Left cardiac atrium (tissue), 4 donors: ENCODE measurements around the gene PARS2. TPM values are rescaled to one million over a fixed set of nuclear protein-coding genes. Genes with fewer than 3 reads are reported as not detected.

Experiments used
- ATAC-seq, 2 donors: fragments of 200-7000 bp; cut with Tn5 transposase; one replicate each; pipeline ENCODE4 v1.9.1; 2020; ENCODE audit warnings: mild to moderate bottlenecking in 2 of 2, moderate library complexity in 2 of 2
- DNase-seq: peaks from one replicate; pipeline ENCODE4 v3.0.0-alpha.2; 2020
- intact Hi-C, 2 donors: fragments of 100-400 bp; cut with DNase I; formaldehyde crosslinking; loops; one replicate each; pipeline versions ENCODE4 v1.14.1 to v1.15.1; 2022 to 2023
- long read RNA-seq: library from polyadenylated mRNA; unstranded; transcript quantifications from one replicate; pipeline ENCODE4 v2.0.0, GENCODE V29; 2021
- total RNA-seq, 2 donors: library from RNA; stranded (reverse); fragmentation: NEBNext Ultra II Directional; extraction: Animal tissue kit (Norgen Biotek cat#: 25700); gene quantifications; one replicate each; pipeline ENCODE4 v1.2.1, GENCODE V29; 2021
- donor health status: DM: no; HTN: yes; CAD: no.
- donor health status: DM: no; HTN: yes; CAD: no; lungs with severe emphysema.
- donor health status: DM: yes; HTN: yes; CAD: no.
- donor health status: Dilated cardiomyopathy.

The PARS2 gene
- total RNA-seq, result 1 to 10 TPM; 2.9 to 3.3 TPM
- long read RNA-seq, transcript PARS2-201 (2 exons, 2,347 nt), result major isoform, 5 of 7 reads
- long read RNA-seq, partial matches to known transcripts, result 0 of 7 reads
- long read RNA-seq, other reads (novel, unspliced or antisense), result 2 of 7 reads

GRCh38 chr1:54764133-54764921 lies at the start of gene PARS2:
Gene PARS2, minus strand, starts transcription at chr1:54764523. Its CDS starts 5,362 bp downstream, at chr1:54759161.
- ATAC-seq, result peak; percentile 99
- peak; percentile 98 for DNase-seq
- intact Hi-C loops, result loop anchor here in 1 of 2 donors (5.0 kb wide), 1 partner anchor 47 kb away; the partner anchor contains the start of gene TTC4

- ATAC-seq (no peak), DNase-seq (no peak)
- intact Hi-C loops, result no loop called here
Measured at GRCh38 chr1:54814126-54814498, 49.8 kb upstream of the PARS2 start.

GRCh38 chr1:54813485-54814125 lies 49.3 kb upstream of the PARS2 start:
- DNase-seq, result no peak
- no peak for ATAC-seq
- intact Hi-C loops, result no loop called here

GRCh38 chr1:54812801-54813484 lies 48.6 kb upstream of the PARS2 start:
- intact Hi-C loops, result no loop called here
- no peak for ATAC-seq
- no peak for DNase-seq

GRCh38 chr1:54811739-54812655 lies 47.7 kb upstream of the PARS2 start:
- intact Hi-C loops, result no loop called here
- DNase-seq (no peak), ATAC-seq (no peak)

GRCh38 chr1:54811066-54811465 lies 46.7 kb upstream of the PARS2 start:
- no peak for DNase-seq
- intact Hi-C loops, result no loop called here
- ATAC-seq, result no peak

GRCh38 chr1:54810153-54810942 lies 46.0 kb upstream of the PARS2 start:
- peak; percentile 59 for DNase-seq
- peak; percentile 89 for ATAC-seq
- intact Hi-C loops, result no loop called here

GRCh38 chr1:54809496-54810074 lies 45.3 kb upstream of the PARS2 start:
- ATAC-seq (no peak), DNase-seq (no peak)
- intact Hi-C loops, result loop anchor here (10.0 kb wide), 2 partner anchors 735 to 935 kb away; no protein-coding TSS in a partner anchor

GRCh38 chr1:54808443-54809207 lies 44.3 kb upstream of the PARS2 start:
- DNase-seq (no peak), ATAC-seq (no peak)
- intact Hi-C loops, result loop anchor here (10.0 kb wide), 2 partner anchors 734 to 934 kb away; no protein-coding TSS in a partner anchor

GRCh38 chr1:54807756-54808155 lies 43.4 kb upstream of the PARS2 start:
- ATAC-seq, result no peak
- intact Hi-C loops, result loop anchor here (10.0 kb wide), 2 partner anchors 733 to 933 kb away; no protein-coding TSS in a partner anchor
- no peak for DNase-seq

- ATAC-seq, result no peak
- DNase-seq, result no peak
- intact Hi-C loops, result loop anchor here (10.0 kb wide), 2 partner anchors 732 to 932 kb away; no protein-coding TSS in a partner anchor
Measured at GRCh38 chr1:54806931-54807611, 42.7 kb upstream of the PARS2 start.

- ATAC-seq (no peak), DNase-seq (no peak)
- intact Hi-C loops, result loop anchor here (10.0 kb wide), 2 partner anchors 731 to 931 kb away; no protein-coding TSS in a partner anchor
Measured at GRCh38 chr1:54805981-54806381, 41.7 kb upstream of the PARS2 start.

- ATAC-seq, result no peak
- intact Hi-C loops, result loop anchor here (10.0 kb wide), 2 partner anchors 731 to 931 kb away; no protein-coding TSS in a partner anchor
- DNase-seq, result no peak
Measured at GRCh38 chr1:54805466-54805865, 41.1 kb upstream of the PARS2 start.

GRCh38 chr1:54804471-54805132 lies 40.3 kb upstream of the PARS2 start:
- no peak for ATAC-seq
- no peak for DNase-seq
- intact Hi-C loops, result loop anchor here (10.0 kb wide), 2 partner anchors 730 to 930 kb away; no protein-coding TSS in a partner anchor

GRCh38 chr1:54803761-54804470 lies 39.6 kb upstream of the PARS2 start:
- intact Hi-C loops, result loop anchor here (10.0 kb wide), 2 partner anchors 729 to 929 kb away; no protein-coding TSS in a partner anchor
- peak; percentile 31 to 40 for ATAC-seq
- DNase-seq, result peak; percentile 64
